Measurements from ENCODE around the gene SFT2D1. TPM values are rescaled to one million over a fixed set of nuclear protein-coding genes. Genes with fewer than 3 reads are reported as not detected.
A peak's percentile ranks its signal among the peaks of the same experiment; 100 is the strongest.

Gene SFT2D1
- total and polyA plus RNA-seq, 9 of the 15 experiments (the other 6 are each of a cell fraction or from before 2014, with no cell fraction given): 54.4 to 140 (median 74.6) TPM

GRCh38 chr6:166382933-166383801 is 40.8 kb upstream of the SFT2D1 start, which contains the start of gene MPC1 (continued):
- no peak for TF ChIP-seq ZNF41 (CRISPR knock-in tag; conservative IDR thresholded peaks at IDR 0.05)
- TF ChIP-seq CSDE1 (IDR thresholded peaks at IDR 0.05): no peak; a peak in 1 of 4 replicates
- no peak for TF ChIP-seq TAF7 (tag; IDR thresholded peaks at IDR 0.05)
- TF ChIP-seq HMG20A (CRISPR knock-in tag; conservative IDR thresholded peaks at IDR 0.05): no peak
- no peak for TF ChIP-seq GTF3C2 (IDR thresholded peaks at IDR 0.05; ENCODE audit: borderline replicate concordance, extremely low read depth, insufficient read length)
- no peak for TF ChIP-seq EWSR1 (IDR thresholded peaks at IDR 0.05; ENCODE audit: borderline replicate concordance, low read depth, partially characterized antibody)
- TF ChIP-seq ZNF696 (CRISPR knock-in tag; conservative IDR thresholded peaks at IDR 0.05): no peak
- no peak for TF ChIP-seq KHSRP (IDR thresholded peaks at IDR 0.05)
- peak; percentile 28; the same call in 1 of the 2 replicates for TF ChIP-seq PML (IDR thresholded peaks at IDR 0.05; ENCODE audit: low read length)
- no peak for TF ChIP-seq MAFF (IDR thresholded peaks at IDR 0.05; ENCODE audit: low read length)
- no peak for TF ChIP-seq ZNF584 (CRISPR knock-in tag; IDR thresholded peaks at IDR 0.05; ENCODE audit: low read depth)
- no peak for TF ChIP-seq SNRNP70 (optimal IDR thresholded peaks at IDR 0.05; ENCODE audit: low read depth, low read length)
- TF ChIP-seq MBD2 (IDR thresholded peaks at IDR 0.05; ENCODE audit: borderline replicate concordance, low read depth): peak; percentile 77; the same call in 1 of the 2 replicates
- no peak for TF ChIP-seq PTBP1 (IDR thresholded peaks at IDR 0.05; ENCODE audit: low read depth, low read length)
- TF ChIP-seq ARNT (IDR thresholded peaks at IDR 0.05): no peak
- TF ChIP-seq THRB (CRISPR knock-in tag; conservative IDR thresholded peaks at IDR 0.05): no peak
- TF ChIP-seq ZNF408 (CRISPR knock-in tag; IDR thresholded peaks at IDR 0.05; ENCODE audit: low read depth): no peak
